Liver (tissue), 9 donors: Measurements from ENCODE around the gene WFS1. TPM values are rescaled to one million over a fixed set of nuclear protein-coding genes. Genes with fewer than 3 reads are reported as not detected.

Source experiments
- DNase-seq: peaks from one replicate; pipeline ENCODE4 v3.0.0-alpha.2; 2017; ENCODE audit warnings: low spot score
- H3K27ac ChIP-seq, 2 donors: one replicate each; pipeline ENCODE4 v1.7.0; 2013; ENCODE audit warnings: inconsistent platforms in 2 of 2, low read length in 2 of 2, control low read depth in 1 of 2, low read depth in 1 of 2, mild to moderate bottlenecking in 1 of 2
- H3K27me3 ChIP-seq, 4 donors: one replicate each; pipeline versions ENCODE4 v1.6.1 to v1.7.0; 2013; ENCODE audit warnings: low read length in 3 of 4, inconsistent platforms in 1 of 4, mild to moderate bottlenecking in 1 of 4, moderate library complexity in 1 of 4; ENCODE audit not compliant: control insufficient read depth in 4 of 4, insufficient read depth in 4 of 4
- H3K36me3 ChIP-seq, 4 donors: one replicate each; pipeline versions ENCODE4 v1.6.1 to v1.7.0; 2013; ENCODE audit warnings: low read length in 3 of 4, mild to moderate bottlenecking in 3 of 4, low read depth in 1 of 4, moderate library complexity in 1 of 4; ENCODE audit not compliant: control insufficient read depth in 4 of 4, insufficient read depth in 3 of 4
- H3K4me1 ChIP-seq, 4 donors: one replicate each; pipeline versions ENCODE4 v1.6.1 to v1.7.0; 2013; ENCODE audit warnings: low read length in 3 of 4, mild to moderate bottlenecking in 3 of 4, moderate library complexity in 1 of 4; ENCODE audit not compliant: control insufficient read depth in 4 of 4, insufficient read depth in 4 of 4
- H3K4me3 ChIP-seq, 3 donors: one replicate each; pipeline versions ENCODE4 v1.6.1 to v1.7.0; 2013; ENCODE audit warnings: low read length in 3 of 3, control low read depth in 1 of 3, low read depth in 1 of 3, mild to moderate bottlenecking in 1 of 3
- H3K9ac ChIP-seq, 2 donors: one replicate each; pipeline ENCODE4 v1.7.0; 2013; ENCODE audit warnings: low read length in 2 of 2, mild to moderate bottlenecking in 2 of 2, moderate library complexity in 2 of 2, control low read depth in 1 of 2, low read depth in 1 of 2
- H3K9me3 ChIP-seq, 4 donors: one replicate each; pipeline versions ENCODE4 v1.6.1 to v1.7.0; 2013; ENCODE audit warnings: low read length in 3 of 4; ENCODE audit not compliant: control insufficient read depth in 4 of 4
- EGR1 ChIP-seq, 2 donors: IDR thresholded peaks; 2 replicates each; pipeline ENCODE4 v1.6.1; 2016 to 2018; ENCODE audit warnings: antibody characterized with exemption in 2 of 2, low read depth in 2 of 2
- FOXA1 ChIP-seq: IDR thresholded peaks from 2 replicates; pipeline ENCODE4 v1.6.1; 2016; ENCODE audit warnings: antibody characterized with exemption
- FOXA2 ChIP-seq: IDR thresholded peaks from 2 replicates; pipeline ENCODE4 v1.6.1; 2016; ENCODE audit warnings: antibody characterized with exemption
- GABPA ChIP-seq, 2 donors: IDR thresholded peaks in 1 of 2; conservative IDR thresholded peaks in 1 of 2; 2 replicates each; pipeline ENCODE4 v1.6.1; 2016; ENCODE audit warnings: antibody characterized with exemption in 2 of 2, mild to moderate bottlenecking in 1 of 2, moderate library complexity in 1 of 2
- MAX ChIP-seq: IDR thresholded peaks from 2 replicates; pipeline ENCODE4 v1.6.1; 2016; ENCODE audit warnings: antibody characterized with exemption
- NR2F2 ChIP-seq: IDR thresholded peaks from 2 replicates; pipeline ENCODE4 v1.6.1; 2016; ENCODE audit warnings: antibody characterized with exemption
- RAD21 ChIP-seq, 2 donors: IDR thresholded peaks; 2 replicates each; pipeline ENCODE4 v1.6.1; 2016; ENCODE audit warnings: antibody characterized with exemption in 2 of 2, mild to moderate bottlenecking in 2 of 2
- REST ChIP-seq: IDR thresholded peaks from 2 replicates; pipeline ENCODE4 v1.6.1; 2016; ENCODE audit warnings: antibody characterized with exemption, mild to moderate bottlenecking
- SP1 ChIP-seq: IDR thresholded peaks from 2 replicates; pipeline ENCODE4 v1.6.1; 2018; ENCODE audit warnings: antibody characterized with exemption, mild to moderate bottlenecking
- TAF1 ChIP-seq: conservative IDR thresholded peaks from 2 replicates; pipeline ENCODE4 v1.6.1; 2016; ENCODE audit warnings: antibody characterized with exemption, mild to moderate bottlenecking
- YY1 ChIP-seq: IDR thresholded peaks from 2 replicates; pipeline ENCODE4 v1.6.1; 2016; ENCODE audit warnings: antibody characterized with exemption, mild to moderate bottlenecking
- ZBTB33 ChIP-seq: IDR thresholded peaks from 2 replicates; pipeline ENCODE4 v1.6.1; 2016; ENCODE audit warnings: antibody characterized with exemption
- WGBS: extraction: QIAGEN DNeasy Blood & Tissue Kit; methylation state at CpG from one replicate; pipeline ENCODE4 v1.1.7; 2013; 5-methylcytosine and 5-hydroxymethylcytosine counted together
- polyA plus RNA-seq, 2 donors: library from polyadenylated mRNA; stranded (reverse) in 1 of 2; unstranded in 1 of 2; fragments of 200-250 nt in 1 of 2; fragments of >200 nt in 1 of 2; fragmentation: Nextera tagmentation in 1 of 2; extraction: Ambion mirVana in 1 of 2; gene quantifications; one replicate each; pipeline versions ENCODE4 v1.2.1 to v1.2.3, GENCODE V29; 2013 to 2015
- total RNA-seq, 2 donors: library from RNA; depleted of rRNA; stranded (reverse); fragments of >200 nt; gene quantifications; one replicate each; pipeline ENCODE4 v1.2.3, GENCODE V29; 2014
- donor health status: healthy.
- donor health status: healthy.
- donor health status: healthy.
- donor health status: healthy.
- donor health status: healthy.

WFS1 gene
- total and polyA plus RNA-seq, 4 donors, result 6.0 to 23.9 (median 13.0) TPM

- no peak overlapping the region for H3K4me3 ChIP-seq
- H3K4me1 ChIP-seq, result no peaks in the 10 kb centered on the region
- peaks cover 2 to 5% (median 3%) of the 10 kb centered on the region in 4 donors for H3K9me3 ChIP-seq
- no peak overlapping the region for H3K9ac ChIP-seq
- no peaks in the 10 kb centered on the region for H3K36me3 ChIP-seq
- DNase-seq, result no peak
- peaks cover 2 to 25% (median 6%) of the 10 kb centered on the region in 4 donors for H3K27me3 ChIP-seq
- 52% methylated on average over 9 of the region's 9 CpGs for WGBS
- no peak overlapping the region for H3K27ac ChIP-seq
- TF ChIP-seq RAD21 (IDR thresholded peaks at IDR 0.05) (no peak), TAF1 (no peak), SP1 (no peak), MAX (no peak)
Measured at GRCh38 chr4:6246170-6246634, 23.4 kb upstream of the WFS1 start.

GRCh38 chr4:6248394-6248793 lies 21.3 kb upstream of the WFS1 start:
- WGBS, result 64% methylated on average over 10 of the region's 10 CpGs
- no peak for TF ChIP-seq EGR1 (IDR thresholded peaks at IDR 0.05; ENCODE audit: low read depth in 2 of 2)
- TF ChIP-seq TAF1, result no peak
- TF ChIP-seq FOXA2, result no peak
- TF ChIP-seq FOXA1, result no peak
- no peak for TF ChIP-seq GABPA (IDR thresholded peaks at IDR 0.05 in 1 of 2, conservative IDR thresholded peaks at IDR 0.05 in 1 of 2)
- TF ChIP-seq NR2F2, result no peak
- TF ChIP-seq ZBTB33, result no peak
- TF ChIP-seq REST, result no peak
- no peak for TF ChIP-seq YY1
- DNase-seq, result no peak
- Histone ChIP-seq H3K4me1 (no peaks in the 10 kb centered on the region), H3K9ac (no peak overlapping the region), H3K4me3 (no peak overlapping the region), H3K36me3 (no peaks in the 10 kb centered on the region), H3K27me3 (peaks cover 2 to 21% (median 6%) of the 10 kb centered on the region in 4 donors), H3K9me3 (peaks cover 2 to 5% (median 3%) of the 10 kb centered on the region in 4 donors), H3K27ac (no peak overlapping the region)
